IgD-negative memory B cell (primary cell): ENCODE data around the gene ABHD4. TPM values are rescaled to one million over a fixed set of nuclear protein-coding genes. Genes with fewer than 3 reads are reported as not detected.
A peak's percentile ranks its signal among the peaks of the same experiment; 100 is the strongest.
"Not testable (repeated sequence)": the region's sequence is repeated elsewhere in the genome, so short reads cannot be mapped to it uniquely, and the experiment has no call there.

Experiments
- H3K27ac Mint-ChIP-seq, 3 donors: one replicate each; pipeline ENCODE4 v1.8.0; 2020 to 2022; ENCODE audit warnings: mild to moderate bottlenecking in 3 of 3, mixed read lengths in 3 of 3, moderate library complexity in 1 of 3
- H3K27me3 Mint-ChIP-seq: one replicate; pipeline ENCODE4 v1.8.0; 2021; ENCODE audit warnings: mixed read lengths
- H3K36me3 Mint-ChIP-seq: one replicate; pipeline ENCODE4 v1.8.0; 2020; ENCODE audit warnings: mild to moderate bottlenecking, mixed read lengths
- H3K4me1 Mint-ChIP-seq, 3 donors: one replicate each; pipeline ENCODE4 v1.8.0; 2020 to 2022; ENCODE audit warnings: mixed read lengths in 3 of 3, mild to moderate bottlenecking in 1 of 3
- H3K4me3 Mint-ChIP-seq, 4 donors: one replicate each; pipeline ENCODE4 v1.8.0; 2020 to 2022; ENCODE audit warnings: mild to moderate bottlenecking in 4 of 4, mixed read lengths in 4 of 4, moderate library complexity in 3 of 4
- H3K9me3 Mint-ChIP-seq, 3 donors: one replicate each; pipeline ENCODE4 v1.8.0; 2020 to 2021; ENCODE audit warnings: mixed read lengths in 3 of 3, mild to moderate bottlenecking in 1 of 3
- polyA plus RNA-seq: library from polyadenylated mRNA; unstranded; fragments of 300-500 nt; fragmentation: Illumina TruSeq; gene quantifications from one replicate; pipeline ENCODE4 v1.2.3, GENCODE V29; 2021

Gene ABHD4
- polyA plus RNA-seq, 1 donor from 2014 or later = 9.0 TPM

- Mint-ChIP-seq H3K4me3 (peak overlapping the region; percentile 28 to 88 (median 82)), H3K36me3 (no peaks in the 10 kb centered on the region)
These were observed 28.9 kb upstream of the ABHD4 start for GRCh38 chr14:22569106-22569736.

DNA sequence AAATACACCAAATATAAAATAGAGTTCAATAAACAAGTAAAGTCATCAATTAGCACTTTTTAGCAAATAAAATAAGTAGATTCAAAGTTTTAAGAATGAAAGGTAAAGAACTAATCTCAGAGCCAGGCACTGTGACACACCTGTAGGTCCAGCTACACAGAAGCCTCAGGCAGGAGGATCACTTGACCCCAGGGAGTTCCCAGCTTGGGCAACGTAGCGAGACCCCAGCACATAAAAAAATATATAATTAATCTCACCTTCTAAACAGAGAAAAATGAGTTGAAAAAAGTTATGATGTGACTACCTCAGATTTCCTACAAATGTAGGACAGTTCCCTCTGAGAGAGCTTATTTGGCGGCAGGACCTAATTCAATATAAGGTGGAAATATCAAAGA lies 28.4 kb upstream of the ABHD4 start:
- Mint-ChIP-seq H3K4me3 (peak overlapping the region; percentile 28 to 88 (median 82)), H3K9me3 (no peaks in the 10 kb centered on the region), H3K27ac (peak overlapping the region; percentile 33 to 94 (median 91)), H3K36me3 (no peaks in the 10 kb centered on the region), H3K27me3 (no peaks in the 10 kb centered on the region), H3K4me1 (peaks cover 34 to 52% (median 46%) of the 10 kb centered on the region in 3 donors)

More at GRCh38 chr14:22569106-22569736, 28.9 kb upstream of the ABHD4 start:
- Mint-ChIP-seq H3K4me1 (peaks cover 38 to 57% (median 51%) of the 10 kb centered on the region in 3 donors), H3K27ac (peak overlapping the region; percentile 33 to 94 (median 91)), H3K9me3 (no peaks in the 10 kb centered on the region), H3K27me3 (no peaks in the 10 kb centered on the region)

- Mint-ChIP-seq H3K4me3 (peak overlapping the region; percentile 28 to 88 (median 82)), H3K27ac (peak overlapping the region; percentile 33 to 94 (median 91)), H3K36me3 (peaks cover 2% of the 10 kb centered on the region), H3K4me1 (peaks cover 29 to 46% (median 40%) of the 10 kb centered on the region in 3 donors), H3K9me3 (no peaks in the 10 kb centered on the region), H3K27me3 (no peaks in the 10 kb centered on the region)
These were observed 27.8 kb upstream of the ABHD4 start for GRCh38 chr14:22570132-22570949.

DNA sequence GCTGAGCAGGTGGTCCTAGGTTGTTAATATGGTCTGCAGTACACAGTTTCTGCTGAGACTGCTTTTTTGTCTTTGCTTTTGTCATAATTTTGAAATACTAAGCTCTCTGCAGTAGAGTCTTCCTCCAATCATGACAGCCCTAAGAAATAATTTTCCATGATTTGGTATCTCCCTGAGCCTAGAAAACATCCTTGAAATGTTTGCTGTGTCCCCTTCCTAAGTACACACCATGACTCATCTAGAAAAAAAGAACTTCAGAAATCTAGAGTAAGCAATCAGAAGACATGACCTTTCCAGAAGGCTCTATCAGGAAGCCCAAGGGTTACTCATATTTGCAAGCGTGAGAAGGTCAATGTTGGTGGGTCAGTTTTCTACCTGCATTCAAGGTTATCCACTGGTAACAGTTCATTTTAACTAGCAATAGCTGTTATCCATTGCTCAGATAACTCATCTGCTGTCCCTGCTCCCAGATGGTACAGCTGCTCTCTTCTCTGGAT lies 25.5 kb upstream of the ABHD4 start:
- peaks cover 4% of the 10 kb centered on the region for H3K36me3 Mint-ChIP-seq
- H3K27ac Mint-ChIP-seq = no peak overlapping the region
- H3K4me1 Mint-ChIP-seq = peaks cover 20 to 37% (median 21%) of the 10 kb centered on the region in 3 donors
- H3K9me3 Mint-ChIP-seq = no peaks in the 10 kb centered on the region
- H3K4me3 Mint-ChIP-seq = no peak overlapping the region
- H3K27me3 Mint-ChIP-seq = no peaks in the 10 kb centered on the region

- Mint-ChIP-seq H3K27ac (no peak overlapping the region), H3K4me3 (no peak overlapping the region), H3K27me3 (no peaks in the 10 kb centered on the region), H3K9me3 (no peaks in the 10 kb centered on the region), H3K4me1 (peaks cover 10 to 29% (median 13%) of the 10 kb centered on the region in 3 donors), H3K36me3 (peaks cover 4% of the 10 kb centered on the region)
These were observed 24.3 kb upstream of the ABHD4 start for GRCh38 chr14:22573804-22574203.

DNA sequence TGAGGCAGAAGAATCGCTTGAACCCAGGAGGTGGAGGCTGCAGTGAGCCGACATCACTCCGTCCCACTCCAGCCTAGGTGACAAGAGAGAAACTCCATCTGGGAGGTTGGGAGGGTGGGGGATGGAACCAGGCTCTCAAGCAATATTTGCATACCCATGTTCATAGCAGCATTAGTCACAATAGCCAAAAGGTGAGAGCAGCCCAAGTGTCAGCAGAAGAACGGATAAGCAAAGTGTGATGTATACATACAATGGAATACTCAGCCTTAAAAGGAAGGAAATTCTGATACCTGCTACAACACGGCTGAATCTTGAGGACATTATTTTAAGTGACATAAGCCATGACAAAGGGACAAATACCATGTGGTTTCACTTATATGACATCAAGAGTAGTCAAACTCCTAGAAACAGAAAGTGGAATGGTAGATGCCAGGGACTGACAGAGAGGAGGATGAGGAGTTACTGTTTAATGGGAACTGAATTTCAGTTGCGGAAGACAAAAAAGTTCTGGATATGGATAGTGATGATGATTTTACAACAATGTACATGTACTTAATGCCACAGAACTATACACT lies 20.7 kb upstream of the ABHD4 start:
- no peak overlapping the region for H3K4me3 Mint-ChIP-seq
- peaks cover 5 to 23% (median 9%) of the 10 kb centered on the region in 3 donors for H3K4me1 Mint-ChIP-seq
- H3K36me3 Mint-ChIP-seq = peaks cover 7% of the 10 kb centered on the region
- no peaks in the 10 kb centered on the region for H3K9me3 Mint-ChIP-seq
- H3K27me3 Mint-ChIP-seq = no peaks in the 10 kb centered on the region
- peak overlapping the region in 2 of 3 donors; percentile 53 to 91 for H3K27ac Mint-ChIP-seq

- Mint-ChIP-seq H3K27me3 (no peaks in the 10 kb centered on the region), H3K9me3 (no peaks in the 10 kb centered on the region), H3K27ac (no peak overlapping the region), H3K4me3 (no peak overlapping the region), H3K36me3 (peaks cover 7% of the 10 kb centered on the region), H3K4me1 (peaks cover 18 to 33% (median 20%) of the 10 kb centered on the region in 3 donors)
These were observed 18.9 kb upstream of the ABHD4 start for GRCh38 chr14:22579236-22579635.

DNA sequence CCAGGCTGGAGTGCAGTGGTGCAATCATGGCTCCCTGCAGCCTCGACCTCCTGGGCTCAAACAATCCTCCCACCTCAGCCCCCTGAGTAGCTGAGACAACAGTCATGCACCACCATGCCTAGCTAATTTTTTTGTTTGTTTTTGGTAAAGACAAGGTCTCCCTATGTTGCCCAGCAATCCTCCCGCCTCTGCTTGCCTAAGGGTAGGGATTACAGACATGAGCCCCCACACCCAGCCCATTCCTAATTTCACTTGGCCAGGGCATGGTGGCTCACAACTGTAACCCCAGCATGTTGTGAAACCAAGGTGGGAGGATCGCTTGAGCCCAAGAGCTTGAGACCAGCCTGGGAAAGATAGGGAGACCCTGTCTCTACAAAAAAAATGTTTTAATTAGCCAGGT lies 18.2 kb upstream of the ABHD4 start:
- H3K9me3 Mint-ChIP-seq = no peaks in the 10 kb centered on the region
- H3K27me3 Mint-ChIP-seq = no peaks in the 10 kb centered on the region
- no peak overlapping the region for H3K4me3 Mint-ChIP-seq
- peak overlapping the region in 1 of 3 donors; percentile 61 for H3K27ac Mint-ChIP-seq
- H3K36me3 Mint-ChIP-seq = peaks cover 6% of the 10 kb centered on the region
- peaks cover 24 to 39% (median 26%) of the 10 kb centered on the region in 3 donors for H3K4me1 Mint-ChIP-seq

- H3K9me3 Mint-ChIP-seq = no peaks in the 10 kb centered on the region
- H3K4me3 Mint-ChIP-seq = no peak overlapping the region
- peaks cover 24 to 46% (median 26%) of the 10 kb centered on the region in 3 donors for H3K4me1 Mint-ChIP-seq
- peak overlapping the region in 1 of 3 donors; percentile 62 for H3K27ac Mint-ChIP-seq
- H3K36me3 Mint-ChIP-seq = peaks cover 5% of the 10 kb centered on the region
- no peaks in the 10 kb centered on the region for H3K27me3 Mint-ChIP-seq
These were observed 17.5 kb upstream of the ABHD4 start for GRCh38 chr14:22580625-22581024.

GRCh38 chr14:22583994-22584393 lies 14.1 kb upstream of the ABHD4 start:
- no peaks in the 10 kb centered on the region for H3K9me3 Mint-ChIP-seq
- peaks cover 42 to 56% (median 44%) of the 10 kb centered on the region in 3 donors for H3K4me1 Mint-ChIP-seq
- H3K4me3 Mint-ChIP-seq = peak overlapping the region in 1 of 4 donors; percentile 43
- peak overlapping the region in 2 of 3 donors; percentile 69 to 77 for H3K27ac Mint-ChIP-seq
- no peaks in the 10 kb centered on the region for H3K27me3 Mint-ChIP-seq
- peaks cover 2% of the 10 kb centered on the region for H3K36me3 Mint-ChIP-seq

DNA sequence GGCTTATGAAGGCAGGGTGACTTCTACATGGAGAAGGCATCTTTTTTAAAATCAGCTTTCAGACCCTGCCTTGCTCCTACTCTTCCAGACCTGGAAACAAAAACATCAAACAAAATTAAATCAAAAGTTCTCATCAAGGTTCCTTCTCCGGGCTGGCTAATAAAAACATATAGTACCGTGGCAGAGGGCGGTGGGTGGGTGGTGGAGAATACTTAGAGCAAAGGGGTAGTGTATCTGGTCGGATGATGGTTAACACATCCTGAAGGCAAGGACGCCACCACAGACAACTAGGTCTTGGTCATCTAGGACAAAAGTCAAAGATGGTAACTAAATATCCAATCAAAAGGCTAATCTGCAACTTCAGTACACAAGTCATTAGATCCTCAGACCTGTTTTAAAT lies 10.9 kb upstream of the ABHD4 start:
- Mint-ChIP-seq H3K9me3 (no peaks in the 10 kb centered on the region), H3K4me3 (peak overlapping the region; percentile 6 to 69 (median 46)), H3K27me3 (no peaks in the 10 kb centered on the region), H3K36me3 (no peaks in the 10 kb centered on the region), H3K27ac (peak overlapping the region; percentile 34 to 100 (median 47)), H3K4me1 (peaks cover 38 to 56% (median 43%) of the 10 kb centered on the region in 3 donors)

DNA sequence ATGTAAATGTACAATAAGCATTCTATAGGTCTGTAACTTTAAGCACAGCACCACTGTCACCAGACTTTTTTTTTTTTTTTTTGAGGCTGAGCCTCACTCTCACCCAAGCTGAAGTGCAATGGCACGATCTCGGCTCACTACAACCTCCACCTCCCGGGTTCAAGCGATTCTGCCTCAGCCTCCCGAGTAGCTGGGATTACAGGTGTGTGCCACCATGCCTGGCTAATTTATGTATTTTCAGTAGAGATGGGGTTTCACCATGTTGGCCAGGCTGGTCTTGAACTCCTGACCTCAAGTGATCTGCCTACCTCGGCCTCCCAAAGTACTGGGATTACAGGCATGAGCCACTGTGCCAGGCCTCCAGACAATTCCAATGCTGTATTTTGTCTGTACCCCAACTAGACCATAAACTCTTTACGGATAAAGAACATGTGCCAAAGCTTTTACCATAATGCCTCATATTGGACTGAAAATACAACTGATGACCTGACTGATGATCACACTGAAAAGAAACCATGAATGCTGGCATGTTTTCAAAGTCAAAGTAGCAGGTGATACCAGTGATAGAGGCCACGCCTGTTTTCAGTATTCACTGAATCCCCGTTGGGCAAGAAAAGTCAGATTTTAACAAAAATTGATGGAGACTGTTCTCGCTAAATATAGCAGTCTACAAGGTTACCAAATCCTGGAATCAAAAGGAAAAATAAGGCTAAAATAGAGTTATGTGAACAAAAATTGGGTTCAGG lies 10.2 kb upstream of the ABHD4 start:
- H3K27ac Mint-ChIP-seq = peak overlapping the region; percentile 94 to 100 (median 99)
- peak overlapping the region; percentile 91 to 100 (median 98) for H3K4me3 Mint-ChIP-seq
- peaks cover 38 to 53% (median 42%) of the 10 kb centered on the region in 3 donors for H3K4me1 Mint-ChIP-seq
- not testable (repeated sequence) for H3K27me3 Mint-ChIP-seq, H3K36me3 Mint-ChIP-seq, H3K9me3 Mint-ChIP-seq

DNA sequence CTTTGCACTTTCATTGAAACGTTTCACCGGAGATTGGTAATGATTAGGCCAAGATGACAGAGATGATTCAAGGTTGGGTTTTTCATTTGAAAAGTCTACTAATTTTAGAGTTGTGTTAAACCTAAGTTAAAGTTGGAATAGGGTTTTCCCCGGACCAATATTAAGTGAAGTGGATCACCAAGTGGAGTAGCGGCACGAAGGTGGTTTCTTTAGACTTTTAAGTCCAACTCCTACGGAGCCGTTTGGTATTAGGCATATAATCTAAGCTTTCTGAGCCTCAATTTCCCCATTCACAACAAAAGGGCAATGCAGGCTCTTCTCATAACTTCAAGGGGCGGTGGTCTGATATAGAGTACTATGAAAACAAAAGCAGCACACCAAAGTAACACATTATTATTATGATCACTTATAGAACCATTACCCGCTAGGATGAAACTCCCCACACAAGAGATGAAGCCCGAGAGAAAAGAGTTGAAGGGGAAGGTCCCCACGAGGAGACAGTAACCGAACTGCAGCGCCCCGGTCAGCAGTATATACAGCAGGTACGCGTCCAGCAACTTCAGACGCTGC lies 9.5 kb upstream of the ABHD4 start:
- Mint-ChIP-seq H3K27ac (peak overlapping the region; percentile 94 to 100 (median 99)), H3K9me3 (no peaks in the 10 kb centered on the region), H3K4me3 (peak overlapping the region; percentile 91 to 100 (median 98)), H3K4me1 (peaks cover 31 to 47% (median 38%) of the 10 kb centered on the region in 3 donors), H3K27me3 (no peaks in the 10 kb centered on the region), H3K36me3 (no peaks in the 10 kb centered on the region)
